Measurements from ENCODE around the gene ANK2. TPM values are rescaled to one million over a fixed set of nuclear protein-coding genes. Genes with fewer than 3 reads are reported as not detected.

Gene ANK2
- polyA plus RNA-seq, 4 donors, result 0.22 to 32.7 (median 5.6) TPM

GRCh38 chr4:113405874-113406722, 356.6 kb downstream of the ANK2 start:
- Histone ChIP-seq H3K4me1 (ENCODE audit: control insufficient read depth in 3 of 3, insufficient read depth in 2 of 3, low read depth in 1 of 3, low read length in 2 of 3) (peaks cover 0 to 27% (median 0%) of the 10 kb centered on the region in 3 donors), H3K27me3 (ENCODE audit: control insufficient read depth in 3 of 3, insufficient read depth in 3 of 3, low read length in 3 of 3) (peaks cover 0 to 2% (median 0%) of the 10 kb centered on the region in 3 donors), H3K4me3 (ENCODE audit: low read depth in 1 of 3, low read length in 3 of 3) (no peak overlapping the region), H3K9me3 (ENCODE audit: control insufficient read depth in 2 of 2, insufficient read depth in 1 of 2, low read depth in 1 of 2, low read length in 1 of 2) (peaks cover 0 to 2% of the 10 kb centered on the region in 2 donors), H3K27ac (ENCODE audit: low read depth in 1 of 3, low read length in 2 of 3) (peak overlapping the region in 1 of 3 donors; percentile 79), H3K36me3 (ENCODE audit: control insufficient read depth in 3 of 3, insufficient read depth in 2 of 3, low read depth in 1 of 3, low read length in 3 of 3) (no peaks in the 10 kb centered on the region)
- WGBS, 3 donors, result 78 to 80% (median 78%) methylated on average over 7 of the region's 7 CpGs
- no peak for DNase-seq
- FAIRE-seq, result no peak

GRCh38 chr4:113406723-113407016, 357.2 kb downstream of the ANK2 start:
- WGBS, 3 donors, result 76 to 85% (median 81%) methylated on average over 7 of the region's 7 CpGs
- FAIRE-seq, result no peak

GRCh38 chr4:113407409-113407808, 358.0 kb downstream of the ANK2 start:
- Histone ChIP-seq H3K4me1 (ENCODE audit: control insufficient read depth in 3 of 3, insufficient read depth in 2 of 3, low read depth in 1 of 3, low read length in 2 of 3) (peaks cover 0 to 27% (median 0%) of the 10 kb centered on the region in 3 donors), H3K36me3 (ENCODE audit: control insufficient read depth in 3 of 3, insufficient read depth in 2 of 3, low read depth in 1 of 3, low read length in 3 of 3) (no peaks in the 10 kb centered on the region), H3K4me3 (ENCODE audit: low read depth in 1 of 3, low read length in 3 of 3) (no peak overlapping the region), H3K27ac (ENCODE audit: low read depth in 1 of 3, low read length in 2 of 3) (no peak overlapping the region), H3K9me3 (ENCODE audit: control insufficient read depth in 2 of 2, insufficient read depth in 1 of 2, low read depth in 1 of 2, low read length in 1 of 2) (no peaks in the 10 kb centered on the region), H3K27me3 (ENCODE audit: control insufficient read depth in 3 of 3, insufficient read depth in 3 of 3, low read length in 3 of 3) (peaks cover 0 to 2% (median 0%) of the 10 kb centered on the region in 3 donors)
- 69 to 83% (median 78%) methylated on average over 2 of the region's 2 CpGs for WGBS, 3 donors
- DNase-seq (no peak), FAIRE-seq (no peak)

More at GRCh38 chr4:113406723-113407016, 357.2 kb downstream of the ANK2 start:
- H3K27me3 ChIP-seq (ENCODE audit: control insufficient read depth in 3 of 3, insufficient read depth in 3 of 3, low read length in 3 of 3), result peaks cover 0 to 2% (median 0%) of the 10 kb centered on the region in 3 donors
- no peaks in the 10 kb centered on the region for H3K36me3 ChIP-seq (ENCODE audit: control insufficient read depth in 3 of 3, insufficient read depth in 2 of 3, low read depth in 1 of 3, low read length in 3 of 3)
- H3K27ac ChIP-seq (ENCODE audit: low read depth in 1 of 3, low read length in 2 of 3), result no peak overlapping the region
- no peak for DNase-seq
- no peaks in the 10 kb centered on the region for H3K9me3 ChIP-seq (ENCODE audit: control insufficient read depth in 2 of 2, insufficient read depth in 1 of 2, low read depth in 1 of 2, low read length in 1 of 2)
- no peak overlapping the region for H3K4me3 ChIP-seq (ENCODE audit: low read depth in 1 of 3, low read length in 3 of 3)
- peaks cover 0 to 27% (median 0%) of the 10 kb centered on the region in 3 donors for H3K4me1 ChIP-seq (ENCODE audit: control insufficient read depth in 3 of 3, insufficient read depth in 2 of 3, low read depth in 1 of 3, low read length in 2 of 3)

GRCh38 chr4:113409181-113409580, 359.7 kb downstream of the ANK2 start:
- Histone ChIP-seq H3K4me1 (ENCODE audit: control insufficient read depth in 3 of 3, insufficient read depth in 2 of 3, low read depth in 1 of 3, low read length in 2 of 3) (peaks cover 0 to 17% (median 0%) of the 10 kb centered on the region in 3 donors), H3K36me3 (ENCODE audit: control insufficient read depth in 3 of 3, insufficient read depth in 2 of 3, low read depth in 1 of 3, low read length in 3 of 3) (no peaks in the 10 kb centered on the region), H3K27ac (ENCODE audit: low read depth in 1 of 3, low read length in 2 of 3) (no peak overlapping the region), H3K9me3 (ENCODE audit: control insufficient read depth in 2 of 2, insufficient read depth in 1 of 2, low read depth in 1 of 2, low read length in 1 of 2) (no peaks in the 10 kb centered on the region), H3K4me3 (ENCODE audit: low read depth in 1 of 3, low read length in 3 of 3) (no peak overlapping the region), H3K27me3 (ENCODE audit: control insufficient read depth in 3 of 3, insufficient read depth in 3 of 3, low read length in 3 of 3) (peaks cover 0 to 2% (median 0%) of the 10 kb centered on the region in 3 donors)
- FAIRE-seq, result no peak
- WGBS, 3 donors, result 44 to 64% (median 46%) methylated on average over 4 of the region's 4 CpGs
- no peak for DNase-seq

GRCh38 chr4:113410686-113411085, 361.2 kb downstream of the ANK2 start:
- no peaks in the 10 kb centered on the region for H3K36me3 ChIP-seq (ENCODE audit: control insufficient read depth in 3 of 3, insufficient read depth in 2 of 3, low read depth in 1 of 3, low read length in 3 of 3)
- no peak overlapping the region for H3K27ac ChIP-seq (ENCODE audit: low read depth in 1 of 3, low read length in 2 of 3)
- no peak overlapping the region for H3K4me3 ChIP-seq (ENCODE audit: low read depth in 1 of 3, low read length in 3 of 3)
- FAIRE-seq (no peak), DNase-seq (no peak)
- H3K9me3 ChIP-seq (ENCODE audit: control insufficient read depth in 2 of 2, insufficient read depth in 1 of 2, low read depth in 1 of 2, low read length in 1 of 2), result no peaks in the 10 kb centered on the region
- H3K4me1 ChIP-seq (ENCODE audit: control insufficient read depth in 3 of 3, insufficient read depth in 2 of 3, low read depth in 1 of 3, low read length in 2 of 3), result peaks cover 0 to 5% (median 0%) of the 10 kb centered on the region in 3 donors
- no peaks in the 10 kb centered on the region for H3K27me3 ChIP-seq (ENCODE audit: control insufficient read depth in 3 of 3, insufficient read depth in 3 of 3, low read length in 3 of 3)

- WGBS, 3 donors, result 44 to 53% (median 50%) methylated on average over 4 of the region's 4 CpGs
- FAIRE-seq (no peak), DNase-seq (peak; percentile 3 to 61)
- Histone ChIP-seq H3K4me1 (ENCODE audit: control insufficient read depth in 3 of 3, insufficient read depth in 2 of 3, low read depth in 1 of 3, low read length in 2 of 3) (no peaks in the 10 kb centered on the region), H3K4me3 (ENCODE audit: low read depth in 1 of 3, low read length in 3 of 3) (no peak overlapping the region), H3K36me3 (ENCODE audit: control insufficient read depth in 3 of 3, insufficient read depth in 2 of 3, low read depth in 1 of 3, low read length in 3 of 3) (no peaks in the 10 kb centered on the region), H3K27ac (ENCODE audit: low read depth in 1 of 3, low read length in 2 of 3) (no peak overlapping the region), H3K27me3 (ENCODE audit: control insufficient read depth in 3 of 3, insufficient read depth in 3 of 3, low read length in 3 of 3) (no peaks in the 10 kb centered on the region), H3K9me3 (ENCODE audit: control insufficient read depth in 2 of 2, insufficient read depth in 1 of 2, low read depth in 1 of 2, low read length in 1 of 2) (no peaks in the 10 kb centered on the region)
Observed at GRCh38 chr4:113411496-113411938, 362.1 kb downstream of the ANK2 start.

- H3K27ac ChIP-seq (ENCODE audit: low read depth in 1 of 3, low read length in 2 of 3), result no peak overlapping the region
- DNase-seq, result no peak
- 85 to 95% (median 94%) methylated on average over 2 of the region's 2 CpGs for WGBS, 3 donors
- no peak overlapping the region for H3K4me3 ChIP-seq (ENCODE audit: low read depth in 1 of 3, low read length in 3 of 3)
- no peaks in the 10 kb centered on the region for H3K4me1 ChIP-seq (ENCODE audit: control insufficient read depth in 3 of 3, insufficient read depth in 2 of 3, low read depth in 1 of 3, low read length in 2 of 3)
- FAIRE-seq, result no peak
- H3K9me3 ChIP-seq (ENCODE audit: control insufficient read depth in 2 of 2, insufficient read depth in 1 of 2, low read depth in 1 of 2, low read length in 1 of 2), result peaks cover 0 to 3% of the 10 kb centered on the region in 2 donors
- H3K27me3 ChIP-seq (ENCODE audit: control insufficient read depth in 3 of 3, insufficient read depth in 3 of 3, low read length in 3 of 3), result no peaks in the 10 kb centered on the region
- no peaks in the 10 kb centered on the region for H3K36me3 ChIP-seq (ENCODE audit: control insufficient read depth in 3 of 3, insufficient read depth in 2 of 3, low read depth in 1 of 3, low read length in 3 of 3)
Observed at GRCh38 chr4:113419631-113420030, 370.2 kb downstream of the ANK2 start.

GRCh38 chr4:113420938-113421337, 371.5 kb downstream of the ANK2 start:
- H3K4me3 ChIP-seq (ENCODE audit: low read depth in 1 of 3, low read length in 3 of 3), result no peak overlapping the region
- FAIRE-seq, result peak; percentile 89

More at GRCh38 chr4:113420938-113421337, 371.5 kb downstream of the ANK2 start:
- no peak for DNase-seq
- Histone ChIP-seq H3K36me3 (ENCODE audit: control insufficient read depth in 3 of 3, insufficient read depth in 2 of 3, low read depth in 1 of 3, low read length in 3 of 3) (no peaks in the 10 kb centered on the region), H3K27ac (ENCODE audit: low read depth in 1 of 3, low read length in 2 of 3) (no peak overlapping the region), H3K4me1 (ENCODE audit: control insufficient read depth in 3 of 3, insufficient read depth in 2 of 3, low read depth in 1 of 3, low read length in 2 of 3) (no peaks in the 10 kb centered on the region), H3K9me3 (ENCODE audit: control insufficient read depth in 2 of 2, insufficient read depth in 1 of 2, low read depth in 1 of 2, low read length in 1 of 2) (peaks cover 0 to 3% of the 10 kb centered on the region in 2 donors), H3K27me3 (ENCODE audit: control insufficient read depth in 3 of 3, insufficient read depth in 3 of 3, low read length in 3 of 3) (no peaks in the 10 kb centered on the region)

Data from small intestine (tissue), 7 donors.